HG03095 (cell line): ENCODE data around the gene MED28.

Experiments used
- ATAC-seq: cut with Tn5 transposase; IDR thresholded peaks from one replicate; pipeline ENCODE4 v1.9.1; 2021; ENCODE audit warnings: moderate library complexity; ENCODE audit not compliant: unreplicated experiment

Gene MED28

GRCh38 chr4:17665346-17665745 lies 50.9 kb downstream of the MED28 start:
- ATAC-seq: no peak

GRCh38 chr4:17665852-17666251 lies 51.4 kb downstream of the MED28 start:
- no peak for ATAC-seq

- ATAC-seq: no peak
Observed at GRCh38 chr4:17667253-17667652, 52.8 kb downstream of the MED28 start.

GRCh38 chr4:17667653-17668201 lies 53.3 kb downstream of the MED28 start:
- no peak for ATAC-seq

GRCh38 chr4:17670423-17670822 lies 56.0 kb downstream of the MED28 start:
- no peak for ATAC-seq

GRCh38 chr4:17680559-17681280 lies 66.3 kb downstream of the MED28 start:
- ATAC-seq: no peak

DNA sequence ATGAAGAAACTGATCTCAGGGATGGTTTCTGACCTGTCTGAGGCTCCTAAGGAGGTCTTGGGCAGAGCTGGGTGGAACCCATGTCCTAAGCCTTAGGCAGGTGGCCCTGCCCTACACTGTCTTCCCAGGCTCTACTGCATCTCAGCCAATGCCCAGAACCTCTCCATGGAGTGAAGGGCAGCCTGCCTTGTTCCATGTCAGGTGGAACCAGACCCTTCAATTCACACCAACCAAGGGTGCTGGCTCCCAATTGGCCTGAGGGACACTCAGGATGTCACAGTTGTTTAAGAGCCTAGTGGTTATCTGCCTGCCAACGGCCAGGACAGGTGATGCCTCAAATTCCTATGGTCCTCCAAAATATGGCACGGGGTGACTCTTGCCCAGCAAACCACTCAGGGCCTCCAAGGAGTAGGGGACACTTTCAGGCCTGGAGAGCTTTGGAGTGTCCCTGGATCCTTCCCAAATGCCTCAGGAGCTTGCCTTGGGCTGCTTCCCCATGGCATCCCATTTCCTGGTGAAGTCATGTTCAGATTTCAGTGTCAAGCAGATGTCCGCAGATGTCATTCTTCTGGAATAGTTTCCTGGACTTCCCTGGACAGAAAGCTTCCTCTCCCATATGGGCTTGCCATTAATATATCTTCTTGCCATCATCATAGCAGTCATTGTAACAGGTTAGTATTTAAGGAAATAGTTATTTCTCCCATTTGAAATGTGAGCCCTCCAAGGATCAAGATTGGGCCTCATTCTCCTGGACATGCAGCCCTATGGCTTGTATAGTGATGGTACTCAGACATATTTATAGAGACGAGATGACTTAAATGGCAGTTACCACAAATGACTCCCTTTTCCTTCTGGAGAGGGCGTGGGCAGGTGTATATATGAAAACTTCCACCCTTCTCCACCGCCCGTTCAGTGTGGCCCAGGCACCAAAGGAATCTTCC lies 67.1 kb downstream of the MED28 start:
- ATAC-seq: no peak

- ATAC-seq: no peak
Observed at GRCh38 chr4:17682222-17682566, 67.8 kb downstream of the MED28 start.
